Measurements from ENCODE around the gene SOHLH1.

SOHLH1 gene

DNA sequence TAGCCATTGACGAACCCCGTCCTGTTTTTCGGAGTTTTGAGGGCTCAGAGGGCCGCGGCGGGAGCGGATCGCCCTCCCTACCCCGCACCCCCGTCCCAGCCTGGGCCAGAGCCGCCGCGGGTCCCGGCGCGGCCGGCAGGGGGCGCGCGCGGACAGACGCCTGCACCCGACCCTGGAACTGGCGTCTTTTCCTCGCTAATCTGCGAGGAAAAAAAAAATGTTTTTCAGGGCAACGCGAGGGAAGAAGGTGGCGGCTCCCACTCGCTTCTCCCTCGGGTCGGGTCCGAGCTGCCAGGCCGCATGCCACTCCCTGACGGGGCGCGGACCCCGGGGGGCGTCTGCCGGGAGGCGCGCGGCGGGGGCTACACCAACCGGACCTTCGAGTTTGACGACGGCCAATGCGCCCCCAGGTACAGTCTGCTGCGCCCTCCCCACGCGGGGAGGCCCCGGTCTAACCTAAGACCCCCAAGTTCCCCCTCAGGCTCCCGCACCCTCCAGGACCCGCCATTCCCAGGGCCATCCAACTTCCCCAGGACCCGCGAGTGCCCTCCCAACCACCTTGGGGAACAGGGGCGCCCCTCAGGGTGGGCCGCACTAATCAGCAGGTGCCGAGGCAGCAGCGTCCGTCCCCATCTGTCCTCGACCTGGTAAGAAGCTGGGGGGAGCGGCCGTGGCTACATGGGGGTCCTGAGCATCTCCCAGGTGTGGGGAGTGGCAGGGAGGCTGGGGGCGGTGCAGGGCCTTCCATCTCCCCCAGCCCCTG is 2.9 kb upstream of the SOHLH1 start, which contains the start of gene KCNT1:
TSS of gene KCNT1 (plus strand) at position 227 of the 763 bp plus-strand sequence. CDS start at position 301, 74 bp downstream.
- DNase-seq, result no peak

DNA sequence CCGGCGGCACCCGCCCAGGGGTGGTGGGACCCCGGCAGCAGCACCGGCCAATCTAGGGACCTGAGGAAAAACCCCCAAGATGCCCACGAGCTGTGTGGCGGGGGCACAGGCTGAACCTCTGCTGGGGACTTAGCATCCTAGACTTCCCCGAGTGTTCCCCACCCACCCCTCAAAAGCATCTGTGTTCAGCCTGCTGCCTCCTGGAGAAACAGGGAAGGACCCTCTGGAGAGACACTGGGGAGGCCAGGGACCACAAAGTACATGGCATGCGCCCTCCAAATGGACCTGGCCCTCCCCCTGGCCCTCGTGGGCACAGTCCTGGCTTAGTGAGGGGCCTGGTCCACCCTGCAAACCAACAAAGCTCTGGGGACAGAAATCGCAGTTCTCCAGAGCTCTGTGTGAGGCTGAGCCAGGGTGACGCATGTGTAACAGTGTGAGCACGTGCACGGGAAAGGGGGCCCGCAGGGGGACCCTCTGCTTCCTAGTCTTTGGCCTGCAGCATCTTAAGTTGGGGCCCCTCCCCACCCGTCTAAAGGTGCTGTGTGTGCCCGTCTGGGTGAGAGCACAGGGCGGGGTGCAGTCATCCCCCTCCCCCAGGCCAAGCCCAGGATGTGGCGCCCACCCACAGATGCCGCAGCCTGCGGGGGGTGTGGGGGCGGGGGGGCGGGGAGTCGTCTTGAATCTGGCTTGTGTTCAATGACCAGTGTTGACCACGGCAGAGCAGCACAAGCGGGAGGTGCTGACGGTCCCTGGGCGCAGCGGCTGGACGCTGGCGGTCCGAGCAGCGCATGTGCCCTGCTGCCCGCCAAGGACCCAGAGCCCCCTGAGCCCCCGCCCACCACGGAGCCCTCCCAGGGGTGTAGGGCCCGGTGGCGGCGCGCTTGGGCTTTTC is 2.0 kb upstream of the SOHLH1 start:
- DNase-seq, result no peak

- DNase-seq, result no peak
These were observed 1.2 kb upstream of the SOHLH1 start for GRCh38 chr9:135700525-135700924.

DNA sequence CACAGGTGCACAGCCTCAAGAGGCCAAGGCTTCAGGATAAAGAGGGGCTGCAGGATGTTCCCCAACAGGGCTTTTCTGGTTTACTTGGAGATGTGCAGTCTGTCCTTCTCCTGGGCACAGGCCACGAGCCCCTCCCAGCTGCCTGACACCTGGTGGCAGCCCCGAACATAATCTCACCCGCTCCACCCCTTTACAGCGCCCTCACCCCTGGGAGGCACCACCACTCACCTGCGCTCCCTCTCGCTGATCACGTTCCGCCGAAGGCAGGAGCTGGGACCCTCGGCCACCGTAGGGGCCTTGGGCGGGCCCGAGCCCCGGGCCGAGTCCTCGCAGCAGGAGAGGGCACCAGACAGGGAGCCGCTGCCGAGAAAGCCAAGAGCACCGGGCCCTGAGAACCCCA is 514 bp downstream of the SOHLH1 start:
- DNase-seq, result no peak

GRCh38 chr9:135698236-135698635 is 1.0 kb downstream of the SOHLH1 start:
- DNase-seq, result no peak

GRCh38 chr9:135697226-135697625 is 2.1 kb downstream of the SOHLH1 start:
- DNase-seq, result no peak

- no peak for DNase-seq
These were observed 2.8 kb downstream of the SOHLH1 start for GRCh38 chr9:135696446-135696845.

DNA sequence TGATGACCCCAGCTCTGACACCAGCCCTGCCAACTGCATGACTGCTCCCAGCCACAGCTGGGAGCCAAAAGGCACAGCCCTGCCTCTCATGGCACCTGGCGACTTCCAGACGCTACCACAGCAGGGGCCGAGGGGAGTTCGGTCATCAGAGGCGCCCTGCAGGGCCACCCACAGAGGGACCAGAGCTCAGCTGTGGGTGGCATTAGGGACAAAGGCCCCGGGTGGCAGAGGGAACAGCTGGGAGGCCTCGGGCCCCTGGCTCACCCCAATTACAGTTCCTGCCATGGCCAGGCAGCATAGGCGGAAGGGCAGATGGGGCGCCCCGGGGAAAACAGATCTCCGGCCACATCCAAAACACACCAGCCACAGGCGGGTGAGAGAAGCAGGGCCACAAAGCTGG is 3.6 kb downstream of the SOHLH1 start:
- no peak for DNase-seq

DNA sequence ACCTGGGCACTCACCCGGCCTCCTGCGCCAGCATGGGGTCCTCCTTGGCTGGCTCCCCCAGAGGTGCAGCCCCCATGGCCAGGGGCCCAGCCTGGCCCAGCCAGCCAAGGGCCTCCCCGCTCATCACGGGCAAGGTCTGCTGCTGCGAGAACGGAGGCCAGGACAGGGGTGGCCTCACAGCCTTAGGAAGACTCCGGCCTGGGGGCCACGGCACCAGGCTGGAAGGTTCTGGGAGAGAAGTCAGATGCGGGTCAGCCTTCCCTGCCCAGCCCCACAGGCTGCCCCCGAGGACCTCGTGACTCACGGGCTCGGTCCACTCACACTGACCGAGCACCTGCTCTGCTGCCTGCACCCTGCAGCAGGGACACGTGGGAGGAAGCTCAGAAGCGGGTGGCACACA is 4.2 kb downstream of the SOHLH1 start:
- no peak for DNase-seq

DNA sequence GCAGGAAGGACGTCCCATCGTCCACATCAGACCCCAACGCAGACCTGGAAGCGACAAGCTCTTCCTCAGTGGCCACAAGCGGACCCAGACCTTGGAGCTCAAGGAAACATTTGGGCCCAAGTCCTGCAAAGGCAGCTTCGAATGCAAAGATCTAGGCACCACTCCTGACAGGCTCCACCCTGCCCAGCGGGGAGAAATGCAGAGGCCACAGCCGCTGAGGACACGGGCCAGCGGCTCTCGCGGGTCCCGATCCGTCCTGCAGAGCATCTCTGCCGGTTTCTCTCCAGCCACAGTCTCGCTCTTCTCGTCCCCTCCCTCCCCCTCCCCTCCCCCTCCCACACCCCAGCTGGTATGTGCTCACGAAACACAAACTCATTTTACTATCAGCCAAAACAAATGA is 4.9 kb downstream of the SOHLH1 start:
- DNase-seq, result no peak

GRCh38 chr9:135693771-135694170 is 5.5 kb downstream of the SOHLH1 start:
- no peak for DNase-seq

- no peak for DNase-seq
These were observed 6.0 kb downstream of the SOHLH1 start for GRCh38 chr9:135693265-135693664.

- DNase-seq, result no peak
These were observed 6.9 kb downstream of the SOHLH1 start for GRCh38 chr9:135692410-135692809.

DNA sequence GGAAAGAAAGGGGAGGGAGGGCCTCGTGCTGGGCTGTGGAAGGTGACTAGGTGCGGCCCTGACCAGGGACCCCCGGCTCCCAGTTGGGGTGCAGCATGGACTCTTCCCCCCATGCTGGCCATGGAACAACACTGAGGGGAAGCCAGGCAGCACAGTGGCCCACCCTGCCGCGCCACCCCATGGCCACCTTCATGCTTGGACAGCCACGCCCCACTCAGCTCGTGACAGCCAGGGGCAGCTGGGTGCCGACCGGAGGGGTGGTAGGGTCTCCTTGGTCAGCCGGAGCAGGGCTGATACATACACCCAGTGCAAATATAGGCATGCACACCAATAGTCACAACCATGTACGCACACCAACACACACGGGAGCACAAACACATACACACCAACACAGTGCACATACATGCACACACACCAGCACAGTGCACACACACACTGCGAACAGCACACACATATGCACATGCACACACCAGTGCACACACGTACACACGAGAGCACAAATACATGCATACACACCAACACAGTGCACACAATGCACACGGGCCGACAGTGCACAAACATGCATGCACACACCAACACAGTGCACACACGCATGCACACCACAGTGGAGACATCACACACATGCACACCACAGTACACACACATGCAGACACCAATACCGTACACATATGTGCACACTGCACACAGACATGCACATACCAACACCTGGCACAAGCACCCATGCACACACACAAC is 8.3 kb downstream of the SOHLH1 start:
- DNase-seq, result no peak

GRCh38 chr9:135689011-135689410 is 10.3 kb downstream of the SOHLH1 start:
- DNase-seq, result no peak

DNA sequence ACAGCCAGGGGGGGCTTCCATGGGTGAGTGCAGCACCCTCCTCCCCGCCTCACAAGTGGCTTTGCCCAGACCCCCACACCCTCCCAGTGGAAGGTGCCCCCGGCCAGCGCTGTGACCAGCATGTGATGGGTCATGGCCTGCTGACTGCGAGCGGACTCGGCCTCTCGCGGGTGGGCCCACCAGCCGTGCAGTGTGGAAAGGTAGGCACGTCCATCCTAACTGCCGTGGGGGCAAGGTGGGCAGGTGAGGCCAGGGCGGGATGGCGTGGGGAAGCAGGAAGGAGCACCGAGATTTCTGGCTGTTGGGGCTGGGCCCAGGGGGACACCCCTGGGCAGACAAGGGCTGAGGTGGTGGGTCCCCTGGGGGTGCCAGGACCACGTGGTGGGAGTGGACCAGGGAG is 12.1 kb downstream of the SOHLH1 start:
- DNase-seq, result no peak

DNA sequence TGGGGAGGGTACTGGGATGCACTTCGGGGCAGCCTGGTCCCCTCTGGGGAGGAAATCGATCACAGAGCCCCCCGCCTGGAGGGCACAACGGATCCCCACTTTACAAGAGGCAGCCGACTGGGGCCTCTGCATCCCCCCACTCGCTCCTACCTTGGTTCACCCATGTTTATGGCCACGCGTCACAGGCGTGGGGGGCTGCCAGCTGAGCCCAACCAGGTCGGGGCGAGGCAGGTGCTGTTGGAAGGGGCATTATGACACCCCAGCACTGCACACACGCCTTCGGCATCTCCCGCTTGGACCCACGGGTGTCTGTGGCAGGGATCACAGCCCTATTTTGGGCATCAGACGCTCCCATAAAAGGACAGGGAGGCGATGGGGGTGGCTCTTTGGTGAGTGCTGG is 14.6 kb downstream of the SOHLH1 start:
- DNase-seq, result no peak

- no peak for DNase-seq
These were observed 15.8 kb downstream of the SOHLH1 start for GRCh38 chr9:135683401-135684034.

- DNase-seq, result no peak
These were observed 18.1 kb downstream of the SOHLH1 start for GRCh38 chr9:135681161-135681560.

GRCh38 chr9:135680056-135680455 is 19.2 kb downstream of the SOHLH1 start:
- DNase-seq, result no peak

GRCh38 chr9:135678236-135679017 is 20.9 kb downstream of the SOHLH1 start:
- no peak for DNase-seq

DNA sequence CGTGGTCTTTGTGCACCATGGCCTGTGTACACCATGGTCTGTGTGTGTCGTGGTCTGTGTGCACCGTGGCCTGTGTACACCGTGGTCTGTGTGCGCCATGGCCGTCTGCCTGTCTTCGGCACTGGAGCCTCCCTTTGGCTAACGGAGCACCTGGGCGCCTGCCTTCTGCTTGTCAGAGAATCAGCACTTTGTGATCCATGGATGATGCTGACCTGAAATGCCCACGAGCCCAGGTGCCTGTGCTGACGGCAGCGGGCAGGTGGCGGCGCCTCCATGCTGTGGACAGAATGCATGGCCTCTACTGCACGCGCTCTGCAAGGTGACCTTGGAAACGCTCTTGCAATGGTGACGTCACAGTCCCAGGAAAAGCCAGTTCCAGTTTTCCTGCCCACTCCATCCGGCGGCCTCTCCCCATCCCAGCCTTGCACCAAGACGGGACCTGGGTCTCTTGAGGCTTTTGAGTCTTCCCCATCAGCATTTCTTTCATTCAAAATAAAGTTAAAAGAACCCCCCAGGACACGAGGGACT is 21.6 kb downstream of the SOHLH1 start:
- no peak for DNase-seq
